HepG2 (cell line): Measurements from ENCODE around the gene TTC9. TPM values are rescaled to one million over a fixed set of nuclear protein-coding genes. Genes with fewer than 3 reads are reported as not detected.
A peak's percentile ranks its signal among the peaks of the same experiment; 100 is the strongest.

Experiments
- AKNA ChIP-seq: sonication (generic); formaldehyde crosslinking; IDR thresholded peaks from 2 replicates; pipeline ENCODE4 v1.4.0; 2020; ENCODE audit warnings: missing genetic modification reagents, borderline replicate concordance
- ARID2 ChIP-seq: sonication (generic); formaldehyde crosslinking; IDR thresholded peaks from 2 replicates; pipeline ENCODE4 v1.8.1; 2022; ENCODE audit warnings: mild to moderate bottlenecking, missing genetic modification reagents, borderline replicate concordance
- FOSL1 ChIP-seq: sonication (generic); formaldehyde crosslinking; IDR thresholded peaks from 2 replicates; pipeline ENCODE4 v1.9.0; 2021; ENCODE audit warnings: missing genetic modification reagents, borderline replicate concordance
- FOXA3 ChIP-seq: IDR thresholded peaks from 2 replicates; pipeline ENCODE4 v1.6.1; 2016; ENCODE audit warnings: missing genetic modification reagents, missing compliant biosample characterization
- FOXO1 ChIP-seq: sonication (generic); formaldehyde crosslinking; IDR thresholded peaks from 2 replicates; pipeline ENCODE4 v1.4.0; 2020; ENCODE audit warnings: missing genetic modification reagents
- MLLT10 ChIP-seq: sonication (generic); formaldehyde crosslinking; IDR thresholded peaks from 2 replicates; pipeline ENCODE4 v1.4.0; 2020; ENCODE audit warnings: missing genetic modification reagents
- MXD1 ChIP-seq: sonication (generic); formaldehyde crosslinking; IDR thresholded peaks from 2 replicates; pipeline ENCODE4 v1.4.0; 2020; ENCODE audit warnings: mild to moderate bottlenecking, missing genetic modification reagents
- PAXIP1 ChIP-seq: sonication (generic); formaldehyde crosslinking; conservative IDR thresholded peaks from 2 replicates; pipeline ENCODE4 v1.4.0; 2020; ENCODE audit warnings: mild to moderate bottlenecking, missing genetic modification reagents, moderate library complexity
- PITX1 ChIP-seq: sonication (generic); formaldehyde crosslinking; IDR thresholded peaks from 2 replicates; pipeline ENCODE4 v1.5.1; 2020; ENCODE audit warnings: mild to moderate bottlenecking, missing genetic modification reagents
- PRPF4 ChIP-seq: fragments of 200-400 bp; formaldehyde crosslinking; IDR thresholded peaks from 2 replicates; pipeline ENCODE4 v1.6.1; 2016; ENCODE audit warnings: low read length, low read depth; ENCODE audit not compliant: poor library complexity, severe bottlenecking
- SALL1 ChIP-seq: sonication (generic); formaldehyde crosslinking; IDR thresholded peaks from 2 replicates; pipeline ENCODE4 v1.8.0; 2022; ENCODE audit warnings: mild to moderate bottlenecking, missing genetic modification reagents
- SNAPC2 ChIP-seq: sonication (generic); formaldehyde crosslinking; IDR thresholded peaks from 2 replicates; pipeline ENCODE4 v1.8.1; 2022; ENCODE audit warnings: mild to moderate bottlenecking, missing genetic modification reagents
- SP1 ChIP-seq, 2 experiments: fragments of 450-650 bp in 1 of 2; sonication (generic) in 1 of 2; formaldehyde crosslinking in 1 of 2; IDR thresholded peaks; 2 replicates each; pipeline versions ENCODE4 v1.4.0 to v1.6.1; 2016 to 2020; ENCODE audit warnings: missing genetic modification reagents in 1 of 2
- SRSF9 ChIP-seq: fragments of 200-400 bp; formaldehyde crosslinking; IDR thresholded peaks from 2 replicates; pipeline ENCODE4 v1.6.1; 2018; ENCODE audit warnings: borderline replicate concordance, mild to moderate bottlenecking, low read depth, low read length; ENCODE audit not compliant: insufficient read depth, poor library complexity, severe bottlenecking
- TBP ChIP-seq: sonication (generic); formaldehyde crosslinking; IDR thresholded peaks from 2 replicates; pipeline ENCODE4 v1.5.0; 2020; ENCODE audit warnings: missing genetic modification reagents
- TOPORS ChIP-seq: sonication (generic); formaldehyde crosslinking; IDR thresholded peaks from 2 replicates; pipeline ENCODE4 v1.8.0; 2023; ENCODE audit warnings: mild to moderate bottlenecking, missing genetic modification reagents
- ZEB1 ChIP-seq: IDR thresholded peaks from 2 replicates; pipeline ENCODE4 v1.6.1; 2012; ENCODE audit warnings: mild to moderate bottlenecking, low read depth, inconsistent platforms; ENCODE audit not compliant: insufficient replicate concordance
- ZNF431 ChIP-seq: sonication (generic); formaldehyde crosslinking; IDR thresholded peaks from 2 replicates; pipeline ENCODE4 v1.9.0; 2022; ENCODE audit warnings: missing genetic modification reagents, low read depth, mild to moderate bottlenecking, borderline replicate concordance
- ZNF570 ChIP-seq: sonication (generic); formaldehyde crosslinking; IDR thresholded peaks from 2 replicates; pipeline ENCODE4 v1.4.0; 2020; ENCODE audit warnings: mild to moderate bottlenecking, missing genetic modification reagents, borderline replicate concordance
- polyA plus RNA-seq, 8 experiments: library from polyadenylated mRNA; depleted of rRNA in 3 of 8; stranded (reverse) in 7 of 8; unstranded in 1 of 8; fragments of >200 nt; fragmentation: Illumina TruSeq in 4 of 8; extraction: Trizol in 4 of 8; gene quantifications; 2 replicates each; pipeline versions ENCODE4 v1.2.1 to v1.2.3, GENCODE V29; 2011 to 2016; ENCODE audit warnings: low read depth in 4 of 8, missing spikeins in 1 of 8, mixed read lengths in 1 of 8; ENCODE audit not compliant: insufficient read depth in 1 of 8
- total RNA-seq, 5 experiments: library from RNA; depleted of rRNA; stranded (reverse); fragments of >200 nt; fragmentation: Illumina TruSeq; extraction: Trizol; gene quantifications; 2 replicates each; pipeline ENCODE4 v1.2.3, GENCODE V29; 2016; ENCODE audit warnings: low read depth in 1 of 5

TTC9 gene
- total and polyA plus RNA-seq, 2 of the 13 experiments (the other 11 are each of a cell fraction or from before 2014, with no cell fraction given): 0.13 to 0.30 TPM

- no peak for TF ChIP-seq SRSF9
- no peak for TF ChIP-seq ZNF431
- TF ChIP-seq AKNA (CRISPR knock-in tag): no peak
- TF ChIP-seq FOSL1 (CRISPR knock-in tag): peak; percentile 93
- TF ChIP-seq ZNF570 (CRISPR knock-in tag): no peak
- no peak for TF ChIP-seq PRPF4
- 0 out of 2 replicates have a peak, but pooled peaks have one; percentile 37 for TF ChIP-seq SNAPC2 (CRISPR knock-in tag)
- TF ChIP-seq PAXIP1 (CRISPR knock-in tag): peak; percentile 62
- TF ChIP-seq TBP: no peak
- TF ChIP-seq FOXO1 (CRISPR knock-in tag): peak; percentile 14; the same call in 1 of the 2 replicates
- no peak for TF ChIP-seq ZEB1
- TF ChIP-seq PITX1 (CRISPR knock-in tag): 0 out of 2 replicates have a peak, but pooled peaks have one; percentile 18
- no peak for TF ChIP-seq MLLT10 (CRISPR knock-in tag)
- no peak for TF ChIP-seq MXD1
- peak; percentile 70 for TF ChIP-seq FOXA3 (CRISPR knock-in tag)
- TF ChIP-seq SP1 (IDR thresholded peaks at IDR 0.05): no peak
- TF ChIP-seq SP1 (CRISPR knock-in tag; IDR thresholded peaks at IDR 0.05): no peak
- TF ChIP-seq SALL1 (CRISPR knock-in tag): peak; percentile 83
- TF ChIP-seq TOPORS: no peak
- 0 out of 2 replicates have a peak, but pooled peaks have one; percentile 61 for TF ChIP-seq ARID2 (CRISPR knock-in tag)
Measured at GRCh38 chr14:70707138-70708038, 65.7 kb downstream of the TTC9 start (continued).
